Measurements from ENCODE around the gene OSBPL3. TPM values are rescaled to one million over a fixed set of nuclear protein-coding genes. Genes with fewer than 3 reads are reported as not detected.

OSBPL3 gene
- total RNA-seq, 1 experiment from 2014 or later, result 9.2 TPM

- TF ChIP-seq SIN3A (IDR thresholded peaks at IDR 0.05; ENCODE audit: borderline replicate concordance, insufficient read depth, low read depth, low read length) (no peak), POLR2AphosphoS5 (IDR thresholded peaks at IDR 0.05; ENCODE audit: low read depth, low read length) (no peak), CTCF (IDR thresholded peaks at IDR 0.05) (no peak), TCF7L2 (IDR thresholded peaks at IDR 0.05; ENCODE audit: low read depth, low read length) (no peak), REST (IDR thresholded peaks at IDR 0.05; ENCODE audit: insufficient read depth in 1 of 2, low read depth in 2 of 2, low read length in 1 of 2) (no peak)
- POLR2A ChIA-PET, result no interaction called here
- no peak overlapping the region for H3K27ac ChIP-seq (ENCODE audit: low read length)
- H3K4me1 ChIP-seq (ENCODE audit: control insufficient read depth, insufficient read depth, low read length), result no peaks in the 10 kb centered on the region
- CTCF ChIA-PET, result no interaction called here
- H3K4me3 ChIP-seq (ENCODE audit: low read depth in 2 of 2, low read length in 2 of 2), result no peak overlapping the region
- no peaks in the 10 kb centered on the region for H3K9me3 ChIP-seq (ENCODE audit: control insufficient read depth, insufficient read depth, low read depth, low read length)
- ATAC-seq (no peak), DNase-seq (ENCODE audit: low read depth, low spot score) (no peak)
- BruUV-seq (replicated peaks), result no TSS peak
- in situ Hi-C loops (cut with HindIII; ENCODE audit: low pct_unique_long_range_greater_than_20kb, low sequenced_read_pairs), result no loop called here
- H3K27me3 ChIP-seq (ENCODE audit: control insufficient read depth, insufficient read depth, low read length), result no peaks in the 10 kb centered on the region
- no peaks in the 10 kb centered on the region for H3K36me3 ChIP-seq (ENCODE audit: control insufficient read depth, insufficient read depth, low read length)
- intact Hi-C loops (cut with micrococcal nuclease; ENCODE audit: unreplicated experiment), result no loop called here
Observed at GRCh38 chr7:24963218-24963617, 16.8 kb downstream of the OSBPL3 start.

- H3K27me3 ChIP-seq (ENCODE audit: control insufficient read depth, insufficient read depth, low read length), result no peaks in the 10 kb centered on the region
- no peak overlapping the region for H3K4me3 ChIP-seq (ENCODE audit: low read depth in 2 of 2, low read length in 2 of 2)
- ATAC-seq, result no peak
- DNase-seq (ENCODE audit: low read depth, low spot score), result no peak
- intact Hi-C loops (cut with micrococcal nuclease; ENCODE audit: unreplicated experiment) (no loop called here), in situ Hi-C loops (cut with HindIII; ENCODE audit: low pct_unique_long_range_greater_than_20kb, low sequenced_read_pairs) (no loop called here)
- no peaks in the 10 kb centered on the region for H3K4me1 ChIP-seq (ENCODE audit: control insufficient read depth, insufficient read depth, low read length)
- H3K36me3 ChIP-seq (ENCODE audit: control insufficient read depth, insufficient read depth, low read length), result no peaks in the 10 kb centered on the region
- ChIA-PET CTCF (no interaction called here), POLR2A (no interaction called here)
- no TSS peak for BruUV-seq (replicated peaks)
- TF ChIP-seq POLR2AphosphoS5 (IDR thresholded peaks at IDR 0.05; ENCODE audit: low read depth, low read length) (no peak), REST (IDR thresholded peaks at IDR 0.05; ENCODE audit: insufficient read depth in 1 of 2, low read depth in 2 of 2, low read length in 1 of 2) (no peak), SIN3A (IDR thresholded peaks at IDR 0.05; ENCODE audit: borderline replicate concordance, insufficient read depth, low read depth, low read length) (no peak), CTCF (IDR thresholded peaks at IDR 0.05) (no peak), TCF7L2 (IDR thresholded peaks at IDR 0.05; ENCODE audit: low read depth, low read length) (no peak)
- no peaks in the 10 kb centered on the region for H3K9me3 ChIP-seq (ENCODE audit: control insufficient read depth, insufficient read depth, low read depth, low read length)
- H3K27ac ChIP-seq (ENCODE audit: low read length), result no peak overlapping the region
Observed at GRCh38 chr7:24962418-24962962, 17.5 kb downstream of the OSBPL3 start.

All from Panc1 (cell line).